NCI-H524 (cell line): ENCODE results near the gene NR2E1.
A peak's percentile ranks its signal among the peaks of the same experiment; 100 is the strongest.

Experiments
- DNase-seq, 2 experiments: peaks; one replicate each; lab custom pipeline; 2025; lab: John Stamatoyannopoulos, UW

Gene NR2E1

DNA sequence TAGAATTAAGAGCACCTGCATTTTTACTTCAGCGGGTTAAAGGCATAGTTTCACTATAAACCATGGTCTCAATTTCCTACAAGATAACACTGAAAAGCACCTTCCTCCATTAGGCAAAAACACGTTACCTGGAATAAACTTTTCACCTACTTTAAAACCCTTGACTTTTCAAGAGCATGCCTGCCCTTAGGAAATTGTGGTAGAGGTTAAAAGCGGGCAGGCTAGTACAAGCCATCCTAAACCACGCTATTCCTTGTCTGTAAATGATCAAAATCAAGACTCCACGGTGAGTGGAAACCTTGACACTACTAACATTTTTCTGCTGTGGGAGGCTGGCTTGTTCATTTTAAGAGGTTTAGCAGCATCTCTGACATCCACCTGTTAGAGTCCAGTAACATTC, 43.9 kb downstream of the NR2E1 start:
- DNase-seq, result no peak

- DNase-seq, result no peak
Observed at GRCh38 chr6:108210556-108210955, 44.7 kb downstream of the NR2E1 start.

DNA sequence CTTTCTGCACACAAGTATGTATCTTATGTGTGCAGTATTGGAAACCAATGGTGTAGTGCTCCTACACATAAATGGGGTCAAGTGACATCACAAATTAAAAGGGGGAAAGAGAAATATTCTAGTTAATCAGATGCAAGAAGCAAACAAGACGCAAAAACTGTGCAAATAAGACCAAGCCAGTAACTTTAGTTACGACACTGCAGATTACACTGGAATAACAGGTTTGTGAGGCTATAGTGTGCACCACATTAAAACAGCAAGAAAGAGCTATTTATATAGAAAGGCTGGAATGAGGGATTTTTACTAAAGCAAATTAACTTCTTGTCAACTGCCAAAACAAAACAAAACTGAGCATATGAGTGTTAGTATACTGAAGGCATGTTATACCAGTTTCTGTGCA, 45.8 kb downstream of the NR2E1 start:
- DNase-seq, result no peak

DNA sequence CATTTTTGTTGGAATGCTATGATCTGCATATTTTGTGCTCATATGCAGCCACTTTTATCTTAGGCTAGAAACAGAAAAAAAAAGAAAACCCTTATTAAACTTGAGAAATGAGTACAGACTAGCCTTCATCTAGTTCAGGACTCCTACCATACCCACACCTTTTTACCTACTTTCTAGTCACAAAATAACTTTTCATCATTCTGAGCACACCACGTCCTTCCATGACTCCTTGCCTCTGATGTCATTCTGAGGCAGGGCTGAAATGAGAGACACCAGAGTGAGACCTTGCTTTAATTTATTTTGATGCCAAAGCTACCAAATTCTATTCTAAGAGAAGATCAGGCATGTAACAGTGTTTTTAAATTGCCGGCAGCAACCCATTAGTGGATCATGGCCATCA, 56.2 kb downstream of the NR2E1 start:
- no peak for DNase-seq

GRCh38 chr6:108222504-108222903, 56.7 kb downstream of the NR2E1 start:
- no peak for DNase-seq

DNA sequence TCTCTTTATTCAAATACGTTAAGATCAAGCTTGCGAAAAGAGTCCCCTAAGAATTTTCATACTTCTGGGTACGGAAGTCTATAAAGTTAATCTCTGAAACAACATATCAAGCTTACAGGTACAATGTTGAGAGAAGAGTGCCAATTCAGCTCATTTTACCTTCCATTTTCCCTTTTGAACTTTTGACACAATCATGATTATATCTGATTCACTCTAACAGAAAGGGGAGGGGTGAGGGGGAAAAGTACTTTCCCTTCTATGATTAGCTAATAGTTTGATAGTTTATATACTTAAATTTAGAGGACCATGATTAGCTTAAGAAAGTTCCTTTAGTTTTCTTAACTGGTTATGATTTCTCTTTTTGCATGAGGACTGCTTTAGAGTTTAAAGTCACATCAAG, 61.5 kb downstream of the NR2E1 start:
- DNase-seq, result no peak

GRCh38 chr6:108228416-108228815, 62.6 kb downstream of the NR2E1 start:
- DNase-seq, result no peak

DNA sequence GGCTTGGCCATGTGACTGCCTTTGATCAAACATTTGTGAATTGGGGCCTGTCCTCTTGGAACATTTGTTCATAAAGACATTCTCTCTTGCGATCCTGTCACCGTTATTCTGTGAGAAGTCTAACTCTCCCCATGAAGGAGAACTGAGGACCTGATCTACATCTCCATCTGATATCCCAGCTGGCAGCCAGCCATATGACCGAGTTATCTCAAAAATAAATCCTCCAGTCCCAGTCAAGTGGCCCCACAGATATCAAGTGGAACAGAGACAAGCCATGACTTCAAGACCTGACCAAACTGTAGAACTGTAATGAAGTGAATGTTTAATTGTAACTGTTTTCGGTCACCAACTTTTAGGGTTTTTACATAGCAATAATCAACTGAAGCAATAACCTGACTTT, 69.3 kb downstream of the NR2E1 start:
- peak in 1 of 2 experiments; percentile 33 for DNase-seq

DNA sequence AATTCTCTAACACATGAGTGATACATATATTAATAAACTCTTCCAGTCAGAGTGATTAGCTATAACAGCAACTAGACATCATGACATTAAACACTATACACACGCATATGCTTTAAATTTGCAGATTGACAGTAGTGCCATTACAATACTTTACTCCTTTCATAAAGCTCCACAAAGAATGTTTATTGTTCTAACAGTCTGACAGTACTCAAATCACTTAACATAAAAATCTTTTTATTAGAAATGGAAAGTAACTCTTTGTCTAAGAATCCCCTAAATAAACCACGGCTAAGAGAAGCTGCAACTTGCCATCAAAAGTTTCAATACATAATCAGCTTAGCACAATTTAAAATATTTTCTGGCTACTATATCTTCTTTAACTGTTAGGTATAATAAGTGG, 71.0 kb downstream of the NR2E1 start:
- DNase-seq, result no peak

GRCh38 chr6:108238322-108238721, 72.5 kb downstream of the NR2E1 start:
- no peak for DNase-seq
